HEK293 (cell line): ENCODE measurements around the gene THAP4.

Experiments used
- CTCF ChIA-PET: fragments of 350-600 bp; formaldehyde crosslinking; extraction: SDS; loops from one replicate; lab custom pipeline; 2021; ENCODE audit warnings: antibody characterized with exemption; lab: Yijun Ruan, JAX
- POLR2A ChIA-PET: fragments of 300-600 bp; formaldehyde crosslinking; extraction: SDS; loops from one replicate; lab custom pipeline; 2020; ENCODE audit warnings: antibody characterized with exemption, inconsistent platforms; lab: Yijun Ruan, JAX
- H3K27ac ChIP-seq: fragments of 200-500 bp; sonication (Bioruptor generic); 2 replicates; pipeline ENCODE4 v1.5.1; 2014; ENCODE audit warnings: low read depth, low read length, control low read depth, inconsistent platforms; ENCODE audit errors: extremely low read depth
- H3K36me3 ChIP-seq, 2 experiments: fragments of 200-500 bp in 1 of 2; sonication (Bioruptor generic) in 1 of 2; 1 replicate in 1 of 2; 2 replicates in 1 of 2; pipeline ENCODE4 v1.5.1; 2014 to 2017; ENCODE audit warnings: inconsistent platforms in 2 of 2, low read length in 2 of 2; ENCODE audit not compliant: control insufficient read depth in 2 of 2, insufficient read depth in 1 of 2
- H3K4me1 ChIP-seq: fragments of 200-500 bp; sonication (Bioruptor generic); 2 replicates; pipeline ENCODE4 v1.5.1; 2014; ENCODE audit warnings: mild to moderate bottlenecking, low read length, inconsistent platforms; ENCODE audit not compliant: control insufficient read depth, insufficient read depth
- H3K4me3 ChIP-seq: 2 replicates; pipeline ENCODE4 v1.5.1; 2011; ENCODE audit warnings: low read depth, mild to moderate bottlenecking, control low read depth, low read length, moderate library complexity
- H3K9me3 ChIP-seq: fragments of 200-500 bp; sonication (Bioruptor generic); 2 replicates; pipeline ENCODE4 v1.5.1; 2014; ENCODE audit warnings: low read depth, low read length, inconsistent platforms; ENCODE audit not compliant: control insufficient read depth, insufficient read depth
- HOXC10 ChIP-seq: sonication (generic); formaldehyde crosslinking; IDR thresholded peaks from 2 replicates; pipeline ENCODE4 v1.8.1; 2023; ENCODE audit warnings: mild to moderate bottlenecking, missing genetic modification reagents
- IKZF3 ChIP-seq: fragments of 450-650 bp; IDR thresholded peaks from 2 replicates; pipeline ENCODE4 v1.5.0; 2018; ENCODE audit warnings: missing biosample characterization, mild to moderate bottlenecking, missing genetic modification characterization, moderate library complexity
- SALL2 ChIP-seq: fragments of 450-650 bp; formaldehyde crosslinking; IDR thresholded peaks from 2 replicates; pipeline ENCODE4 v1.5.0; 2017; ENCODE audit warnings: missing biosample characterization, mild to moderate bottlenecking, missing genetic modification characterization, borderline replicate concordance
- ZFP69B ChIP-seq: fragments of 450-650 bp; formaldehyde crosslinking; IDR thresholded peaks from 2 replicates; pipeline ENCODE4 v1.5.1; 2016; ENCODE audit warnings: missing biosample characterization, missing genetic modification characterization
- ZNF133 ChIP-seq: fragments of 450-650 bp; formaldehyde crosslinking; IDR thresholded peaks from 2 replicates; pipeline ENCODE4 v1.5.1; 2016; ENCODE audit warnings: missing biosample characterization, missing genetic modification characterization
- ZNF138 ChIP-seq: fragments of 450-650 bp; formaldehyde crosslinking; IDR thresholded peaks from 2 replicates; pipeline ENCODE4 v1.5.1; 2016; ENCODE audit warnings: missing biosample characterization, missing genetic modification characterization, borderline replicate concordance
- ZNF146 ChIP-seq: fragments of 450-650 bp; formaldehyde crosslinking; IDR thresholded peaks from 2 replicates; pipeline ENCODE4 v1.5.1; 2016; ENCODE audit warnings: missing biosample characterization, missing genetic modification characterization
- ZNF169 ChIP-seq: fragments of 450-650 bp; formaldehyde crosslinking; IDR thresholded peaks from 2 replicates; pipeline ENCODE4 v1.5.1; 2016; ENCODE audit warnings: missing biosample characterization, missing genetic modification characterization
- ZNF19 ChIP-seq: fragments of 450-650 bp; formaldehyde crosslinking; IDR thresholded peaks from 2 replicates; pipeline ENCODE4; 2016; ENCODE audit warnings: missing biosample characterization, missing genetic modification characterization, low read depth
- ZNF2 ChIP-seq: fragments of 450-650 bp; formaldehyde crosslinking; IDR thresholded peaks from 2 replicates; pipeline ENCODE4 v1.5.1; 2016; ENCODE audit warnings: missing biosample characterization, missing genetic modification characterization
- ZNF24 ChIP-seq: fragments of 450-650 bp; formaldehyde crosslinking; IDR thresholded peaks from 2 replicates; pipeline ENCODE4 v1.5.1; 2016; ENCODE audit warnings: missing biosample characterization, missing genetic modification characterization
- ZNF362 ChIP-seq: fragments of 450-650 bp; formaldehyde crosslinking; IDR thresholded peaks from 2 replicates; pipeline ENCODE4 v1.5.1; 2016; ENCODE audit warnings: missing biosample characterization, missing genetic modification characterization
- ZNF37A ChIP-seq: fragments of 450-650 bp; IDR thresholded peaks from 2 replicates; pipeline ENCODE4 v1.5.1; 2018; ENCODE audit warnings: missing biosample characterization, missing genetic modification characterization
- ZNF596 ChIP-seq: fragments of 450-650 bp; IDR thresholded peaks from 2 replicates; pipeline ENCODE4 v1.5.0; 2018; ENCODE audit warnings: missing biosample characterization, mild to moderate bottlenecking, missing genetic modification characterization, moderate library complexity
- ZNF747 ChIP-seq: fragments of 450-650 bp; formaldehyde crosslinking; IDR thresholded peaks from 2 replicates; pipeline ENCODE4 v1.5.1; 2016; ENCODE audit warnings: missing biosample characterization, missing genetic modification characterization
- ZNF792 ChIP-seq: fragments of 450-650 bp; formaldehyde crosslinking; IDR thresholded peaks from 2 replicates; pipeline ENCODE4 v1.5.1; 2016; ENCODE audit warnings: missing biosample characterization, missing genetic modification characterization
- TF ChIP-seq, protein P1 (sequence below): fragments of 450-650 bp; IDR thresholded peaks from 2 replicates; pipeline ENCODE4 v1.5.1; 2018; ENCODE audit warnings: missing biosample characterization, mild to moderate bottlenecking, missing genetic modification characterization
- TF ChIP-seq, protein P2 (sequence below): fragments of 450-650 bp; formaldehyde crosslinking; conservative IDR thresholded peaks from 2 replicates; pipeline ENCODE4 v1.5.1; 2016; ENCODE audit warnings: low read depth, missing biosample characterization, missing genetic modification characterization

THAP4 gene

GRCh38 chr2:241584436-241584835, 52.5 kb downstream of the THAP4 start (continued):
- TF ChIP-seq ZNF37A (tag by site-specific recombination) (no peak), ZNF19 (tag by site-specific recombination) (no peak), ZNF792 (tag by site-specific recombination) (no peak), ZNF133 (tag by site-specific recombination) (no peak), ZNF2 (tag by site-specific recombination) (no peak), HOXC10 (CRISPR knock-in tag) (no peak), ZNF596 (no peak), ZNF138 (tag by site-specific recombination) (no peak), ZNF747 (tag by site-specific recombination) (no peak)

DNA sequence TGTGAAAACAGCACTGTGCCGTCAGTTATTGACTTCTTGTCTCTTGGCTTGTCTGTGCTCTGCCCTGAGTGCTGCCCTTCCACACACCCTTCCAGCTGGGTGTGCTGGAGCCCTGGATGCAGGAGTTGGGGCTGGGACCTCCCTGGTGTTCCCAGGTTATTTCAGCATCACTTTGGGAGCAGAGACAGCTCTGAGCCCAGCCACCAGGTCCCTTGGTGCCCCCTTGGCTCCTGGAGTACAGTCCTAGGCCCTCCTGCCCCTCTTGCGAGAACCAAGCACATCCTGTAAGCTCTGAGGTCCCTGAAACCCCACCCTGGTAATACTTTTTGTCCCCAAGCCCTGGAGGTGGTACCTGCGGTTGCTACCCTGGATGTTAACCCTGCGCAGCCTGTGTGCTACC, 54.2 kb downstream of the THAP4 start:
- TF ChIP-seq ZNF362 (tag by site-specific recombination), result no peak
- no peak overlapping the region for H3K4me3 ChIP-seq
- H3K36me3 ChIP-seq, result peaks cover 14 to 54% of the 10 kb centered on the region in 2 experiments
- ChIA-PET CTCF (no interaction called here), POLR2A (no interaction called here)
- no peaks in the 10 kb centered on the region for H3K9me3 ChIP-seq
- H3K4me1 ChIP-seq, result no peaks in the 10 kb centered on the region
- no peak overlapping the region for H3K27ac ChIP-seq

- no peaks in the 10 kb centered on the region for H3K9me3 ChIP-seq
- ChIA-PET POLR2A (interaction anchor here (0.5 kb wide), 1 partner anchor 115 kb away, joined by 4 read pairs; no protein-coding TSS in a partner anchor), CTCF (no interaction called here)
- H3K36me3 ChIP-seq, result peaks cover 14 to 53% of the 10 kb centered on the region in 2 experiments
- no peak overlapping the region for H3K27ac ChIP-seq
- H3K4me1 ChIP-seq, result no peaks in the 10 kb centered on the region
- TF ChIP-seq, protein P1, sequence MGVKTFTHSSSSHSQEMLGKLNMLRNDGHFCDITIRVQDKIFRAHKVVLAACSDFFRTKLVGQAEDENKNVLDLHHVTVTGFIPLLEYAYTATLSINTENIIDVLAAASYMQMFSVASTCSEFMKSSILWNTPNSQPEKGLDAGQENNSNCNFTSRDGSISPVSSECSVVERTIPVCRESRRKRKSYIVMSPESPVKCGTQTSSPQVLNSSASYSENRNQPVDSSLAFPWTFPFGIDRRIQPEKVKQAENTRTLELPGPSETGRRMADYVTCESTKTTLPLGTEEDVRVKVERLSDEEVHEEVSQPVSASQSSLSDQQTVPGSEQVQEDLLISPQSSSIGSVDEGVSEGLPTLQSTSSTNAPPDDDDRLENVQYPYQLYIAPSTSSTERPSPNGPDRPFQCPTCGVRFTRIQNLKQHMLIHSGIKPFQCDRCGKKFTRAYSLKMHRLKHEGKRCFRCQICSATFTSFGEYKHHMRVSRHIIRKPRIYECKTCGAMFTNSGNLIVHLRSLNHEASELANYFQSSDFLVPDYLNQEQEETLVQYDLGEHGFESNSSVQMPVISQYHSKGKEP, result no peak
- TF ChIP-seq SALL2 (tag by site-specific recombination) (no peak), ZNF146 (no peak), ZFP69B (tag by site-specific recombination) (no peak), ZNF24 (no peak), IKZF3 (tag by site-specific recombination) (no peak)
- H3K4me3 ChIP-seq, result no peak overlapping the region
Observed at GRCh38 chr2:241582328-241582727, 54.6 kb downstream of the THAP4 start.

- POLR2A ChIA-PET, result no interaction called here
- TF ChIP-seq, protein P2, sequence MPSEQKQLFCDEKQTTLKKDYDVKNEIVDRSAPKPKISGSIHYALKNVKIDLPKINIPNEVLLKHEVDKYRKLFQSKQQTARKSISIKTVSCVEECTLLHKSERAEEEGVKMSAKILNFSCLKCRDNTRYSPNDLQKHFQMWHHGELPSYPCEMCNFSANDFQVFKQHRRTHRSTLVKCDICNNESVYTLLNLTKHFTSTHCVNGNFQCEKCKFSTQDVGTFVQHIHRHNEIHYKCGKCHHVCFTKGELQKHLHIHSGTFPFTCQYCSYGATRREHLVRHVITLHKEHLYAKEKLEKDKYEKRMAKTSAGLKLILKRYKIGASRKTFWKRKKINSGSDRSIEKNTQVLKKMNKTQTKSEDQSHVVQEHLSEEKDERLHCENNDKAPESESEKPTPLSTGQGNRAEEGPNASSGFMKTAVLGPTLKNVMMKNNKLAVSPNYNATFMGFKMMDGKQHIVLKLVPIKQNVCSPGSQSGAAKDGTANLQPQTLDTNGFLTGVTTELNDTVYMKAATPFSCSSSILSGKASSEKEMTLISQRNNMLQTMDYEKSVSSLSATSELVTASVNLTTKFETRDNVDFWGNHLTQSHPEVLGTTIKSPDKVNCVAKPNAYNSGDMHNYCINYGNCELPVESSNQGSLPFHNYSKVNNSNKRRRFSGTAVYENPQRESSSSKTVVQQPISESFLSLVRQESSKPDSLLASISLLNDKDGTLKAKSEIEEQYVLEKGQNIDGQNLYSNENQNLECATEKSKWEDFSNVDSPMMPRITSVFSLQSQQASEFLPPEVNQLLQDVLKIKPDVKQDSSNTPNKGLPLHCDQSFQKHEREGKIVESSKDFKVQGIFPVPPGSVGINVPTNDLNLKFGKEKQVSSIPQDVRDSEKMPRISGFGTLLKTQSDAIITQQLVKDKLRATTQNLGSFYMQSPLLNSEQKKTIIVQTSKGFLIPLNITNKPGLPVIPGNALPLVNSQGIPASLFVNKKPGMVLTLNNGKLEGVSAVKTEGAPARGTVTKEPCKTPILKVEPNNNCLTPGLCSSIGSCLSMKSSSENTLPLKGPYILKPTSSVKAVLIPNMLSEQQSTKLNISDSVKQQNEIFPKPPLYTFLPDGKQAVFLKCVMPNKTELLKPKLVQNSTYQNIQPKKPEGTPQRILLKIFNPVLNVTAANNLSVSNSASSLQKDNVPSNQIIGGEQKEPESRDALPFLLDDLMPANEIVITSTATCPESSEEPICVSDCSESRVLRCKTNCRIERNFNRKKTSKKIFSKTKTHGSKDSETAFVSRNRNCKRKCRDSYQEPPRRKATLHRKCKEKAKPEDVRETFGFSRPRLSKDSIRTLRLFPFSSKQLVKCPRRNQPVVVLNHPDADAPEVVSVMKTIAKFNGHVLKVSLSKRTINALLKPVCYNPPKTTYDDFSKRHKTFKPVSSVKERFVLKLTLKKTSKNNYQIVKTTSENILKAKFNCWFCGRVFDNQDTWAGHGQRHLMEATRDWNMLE (tag by site-specific recombination), result no peak
- TF ChIP-seq ZFP69B (tag by site-specific recombination), result no peak
- no peak for TF ChIP-seq ZNF169 (tag by site-specific recombination)
- CTCF ChIA-PET, result interaction anchor here (0.6 kb wide), 1 partner anchor 68 kb away, joined by 4 read pairs; no protein-coding TSS in a partner anchor
- peaks cover 12 to 34% of the 10 kb centered on the region in 2 experiments for H3K36me3 ChIP-seq
- no peaks in the 10 kb centered on the region for H3K4me1 ChIP-seq
- no peak overlapping the region for H3K27ac ChIP-seq
- H3K4me3 ChIP-seq, result no peak overlapping the region
- H3K9me3 ChIP-seq, result no peaks in the 10 kb centered on the region
Observed at GRCh38 chr2:241579281-241579680, 57.7 kb downstream of the THAP4 start.
